Activated CD4-positive, alpha-beta T cell treated with anti-CD3 and anti-CD28 coated beads for 1 hour (primary cell): Measurements from ENCODE around the gene RO60.

Experiments
- DNase-seq: peaks from one replicate; pipeline ENCODE4 v3.0.0-alpha.2; 2020

The RO60 gene

GRCh38 chr1:193062698-193063463 lies 3.5 kb downstream of the RO60 start:
- no peak for DNase-seq

DNA sequence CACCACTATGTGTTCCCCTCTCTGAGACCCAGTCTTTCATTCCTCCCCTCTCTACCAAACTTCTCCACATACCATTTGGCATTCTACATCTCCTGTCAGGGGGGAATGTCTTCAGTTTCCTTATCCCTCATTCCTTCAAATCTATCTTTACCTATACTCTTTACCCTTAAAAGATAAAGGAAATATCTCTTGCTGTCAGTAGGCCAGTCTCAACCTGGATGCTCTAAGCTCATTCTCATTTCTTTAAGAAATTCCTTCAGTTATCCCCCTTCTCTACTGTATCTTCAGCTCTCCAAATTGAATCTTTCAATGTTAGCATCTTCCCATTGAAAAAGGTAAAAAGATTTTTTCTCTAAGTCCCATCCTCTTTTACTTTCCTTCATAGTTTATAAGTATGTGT lies 6.5 kb downstream of the RO60 start:
- DNase-seq = no peak

GRCh38 chr1:193066606-193067005 lies 7.2 kb downstream of the RO60 start:
- no peak for DNase-seq

- DNase-seq = no peak
Observed at GRCh38 chr1:193068013-193068412, 8.6 kb downstream of the RO60 start.

DNA sequence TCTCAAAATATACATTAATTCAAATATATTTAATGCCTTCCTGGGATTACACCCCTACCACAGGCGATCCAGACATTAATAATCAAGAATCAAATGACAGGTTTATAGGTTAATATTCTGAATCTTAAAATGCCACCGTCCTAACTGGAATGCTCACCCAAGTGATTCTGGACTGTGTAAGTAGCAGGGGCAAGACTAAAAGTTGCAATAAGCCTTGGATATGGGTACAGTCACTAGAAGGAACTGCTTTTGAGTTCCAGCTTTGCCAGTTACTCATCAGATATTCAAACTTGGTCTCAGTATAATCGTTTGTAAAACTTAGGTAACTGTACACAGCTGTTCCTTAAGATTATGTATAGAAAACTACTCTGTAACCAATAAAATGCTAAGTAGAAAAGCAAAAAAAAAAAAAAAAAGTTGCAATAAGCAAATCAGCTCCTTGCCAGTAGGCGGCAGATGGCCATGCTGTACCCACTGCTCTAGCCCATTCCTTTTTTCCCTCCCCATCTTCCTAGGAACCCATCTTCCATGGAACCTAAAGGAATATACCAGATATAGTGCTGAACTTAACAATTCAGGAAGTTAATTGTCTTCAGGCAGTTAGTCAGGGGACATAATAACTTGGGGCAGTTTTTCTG lies 10.5 kb downstream of the RO60 start:
- no peak for DNase-seq

DNA sequence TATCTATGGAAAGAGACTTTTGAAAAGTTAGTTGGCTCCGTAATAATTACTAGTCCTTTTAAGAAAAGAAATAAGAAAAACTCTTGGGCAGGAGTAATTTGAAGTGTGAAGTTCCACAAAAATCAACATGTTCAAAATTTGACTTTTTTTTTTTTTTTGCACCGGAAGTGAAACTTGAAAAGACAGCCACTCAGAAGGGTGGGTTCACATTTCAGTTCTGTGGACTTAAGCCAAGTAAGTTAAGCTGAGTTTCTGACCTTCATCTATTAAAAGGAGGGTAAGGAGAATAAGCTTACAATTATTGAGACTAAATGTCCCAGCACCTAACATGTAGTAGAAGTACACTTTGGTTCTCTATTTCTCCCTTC lies 11.0 kb downstream of the RO60 start:
- DNase-seq = no peak

GRCh38 chr1:193070942-193071341 lies 11.5 kb downstream of the RO60 start:
- DNase-seq = no peak

- DNase-seq = no peak
Observed at GRCh38 chr1:193077991-193078390, 18.6 kb downstream of the RO60 start.

DNA sequence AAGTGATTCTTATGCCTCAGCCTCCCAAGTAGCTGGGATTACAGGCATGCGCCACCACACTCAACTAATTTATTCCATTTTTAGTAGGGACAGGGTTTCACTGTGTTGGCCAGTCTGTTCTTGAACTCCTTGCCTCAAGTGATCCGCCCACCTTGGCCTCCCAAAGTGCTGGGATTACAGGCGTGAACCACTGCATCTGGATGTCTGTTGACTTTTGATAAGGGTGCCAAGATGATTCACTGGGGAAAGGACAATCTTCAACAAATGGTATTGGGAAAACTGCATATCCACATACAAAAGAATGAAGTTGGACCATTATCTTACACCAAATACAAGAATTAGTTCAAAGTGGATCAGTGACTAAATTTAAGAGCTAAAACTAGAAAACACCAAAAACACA lies 19.8 kb downstream of the RO60 start:
- DNase-seq = no peak

DNA sequence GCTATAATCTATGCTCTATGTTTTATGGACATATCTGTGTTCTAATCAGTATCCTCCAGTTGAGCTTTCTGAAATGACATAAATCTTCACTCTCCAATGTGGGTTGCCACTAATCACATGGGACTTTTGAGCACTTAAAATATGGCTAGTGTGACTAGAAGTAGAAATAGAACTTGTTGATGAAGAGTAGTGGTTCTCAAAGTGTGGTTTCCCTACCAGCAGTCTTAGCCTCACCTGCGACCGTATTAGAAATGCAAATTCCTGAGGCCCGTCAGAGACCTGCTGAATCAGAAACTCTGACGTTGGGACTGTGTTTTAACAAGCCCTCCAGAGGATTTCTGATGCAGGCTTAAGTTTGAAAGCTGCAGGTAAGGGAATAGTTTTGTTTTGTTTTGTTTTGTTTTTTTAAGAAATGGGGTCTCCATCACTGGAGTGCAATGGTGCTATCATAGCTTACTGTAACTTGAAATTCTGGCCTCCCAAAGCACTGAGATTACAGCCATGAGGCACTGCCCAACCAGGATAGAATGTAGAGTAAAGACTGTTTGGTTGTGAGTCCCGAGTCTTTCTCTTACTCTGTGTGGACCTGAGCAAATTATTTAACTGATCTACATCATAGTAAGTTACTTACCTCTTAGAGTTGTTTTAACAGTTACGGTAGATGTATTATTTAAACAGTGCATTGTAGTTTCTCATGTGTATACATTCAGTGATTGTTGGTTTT lies 24.1 kb downstream of the RO60 start:
- no peak for DNase-seq

DNA sequence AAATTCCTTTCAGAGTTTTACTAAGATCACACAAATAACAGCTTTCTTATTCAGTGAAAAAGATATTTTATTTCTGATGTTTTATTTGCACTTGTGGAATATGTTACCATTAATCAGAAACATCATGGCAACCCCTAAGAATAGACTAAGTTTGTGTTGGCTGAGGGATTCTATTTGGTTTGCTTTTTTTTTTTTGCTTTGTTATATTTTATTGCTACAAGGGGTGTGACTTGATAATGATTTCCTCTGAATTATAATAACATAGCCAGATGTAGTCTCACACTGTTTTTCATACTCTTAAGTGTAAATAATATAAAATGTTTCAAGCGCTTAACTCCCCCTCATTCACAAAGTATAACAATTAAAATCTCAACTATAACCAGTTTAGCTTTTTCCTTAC lies 25.9 kb downstream of the RO60 start:
- DNase-seq = no peak

- DNase-seq = no peak
Observed at GRCh38 chr1:193086342-193086741, 26.9 kb downstream of the RO60 start.

GRCh38 chr1:193087893-193088292 lies 28.5 kb downstream of the RO60 start:
- no peak for DNase-seq

GRCh38 chr1:193090865-193091264 lies 31.5 kb downstream of the RO60 start:
- DNase-seq = no peak

- DNase-seq = no peak
Observed at GRCh38 chr1:193094112-193094511, 34.7 kb downstream of the RO60 start.

DNA sequence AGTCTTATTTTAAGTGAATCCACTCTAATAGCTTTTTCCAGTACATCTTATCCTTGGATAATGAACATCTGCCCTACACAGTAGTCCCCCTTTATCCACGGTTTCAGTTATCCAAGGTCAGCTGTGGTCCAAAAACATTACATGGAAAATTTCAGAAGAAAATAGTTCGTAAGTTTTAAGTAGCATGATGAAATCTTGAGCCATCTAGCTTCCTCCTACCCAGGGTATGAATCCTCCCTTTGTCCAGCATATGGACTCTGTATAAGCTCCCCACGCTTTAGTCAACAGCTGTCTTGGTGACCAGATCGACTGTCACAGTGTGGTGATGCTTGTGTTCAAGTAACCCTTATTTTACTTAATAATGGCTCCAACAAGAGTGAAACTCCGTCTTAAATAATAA lies 43.2 kb downstream of the RO60 start:
- DNase-seq = no peak

GRCh38 chr1:193103759-193104501 lies 44.5 kb downstream of the RO60 start:
- no peak for DNase-seq

GRCh38 chr1:193104502-193104906 lies 45.1 kb downstream of the RO60 start:
- DNase-seq = no peak

DNA sequence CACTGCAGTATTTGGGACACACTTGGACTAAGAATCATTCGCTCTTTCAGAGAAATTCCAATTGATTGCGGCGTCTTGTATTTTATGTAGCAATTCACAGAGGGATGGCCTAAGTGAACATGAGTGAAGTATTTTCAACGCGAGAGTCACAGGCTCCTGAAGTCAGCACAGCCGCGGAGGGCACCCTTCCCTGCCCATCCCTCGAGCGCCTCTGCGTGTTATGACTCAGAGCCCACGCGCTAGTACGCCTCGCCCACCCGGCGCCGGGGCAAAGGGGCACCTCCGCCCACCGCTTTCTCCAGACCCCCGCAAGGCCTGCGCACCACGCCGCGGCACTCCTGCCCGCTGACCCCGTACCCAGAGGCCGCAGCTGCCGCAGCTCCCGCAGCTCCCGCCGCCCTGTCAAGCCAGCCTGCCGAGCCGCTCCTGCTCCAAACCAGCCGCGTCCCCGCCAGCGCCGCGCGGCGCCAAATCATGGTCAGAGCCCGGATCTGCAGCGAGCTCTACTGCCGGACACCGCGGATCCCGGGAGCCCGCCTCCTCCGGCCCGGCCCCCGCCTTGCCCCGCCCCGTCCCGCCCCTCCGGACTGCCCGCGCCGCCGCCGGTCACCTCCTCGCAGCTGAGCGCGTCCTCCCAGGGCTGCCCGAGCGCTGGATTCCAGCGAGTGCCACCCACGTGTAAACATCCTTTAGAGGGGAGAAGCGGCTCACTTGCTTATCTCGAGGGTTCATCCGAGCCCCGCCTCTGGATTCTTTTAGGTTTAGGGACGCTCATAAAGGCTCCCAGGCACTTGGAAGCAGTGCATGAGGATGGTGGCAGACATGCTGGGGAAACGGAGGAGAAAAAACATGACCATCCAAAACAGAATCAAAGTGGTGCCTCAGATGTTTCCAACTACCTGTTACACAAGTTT lies 45.8 kb downstream of the RO60 start, which contains the start of gene GLRX2:
GLRX2 (minus strand) TSS at position 508 of the 914 bp plus-strand sequence; CDS start at position 476, 32 bp downstream.
- DNase-seq = peak; percentile 46

GRCh38 chr1:193105821-193106177 lies 46.4 kb downstream of the RO60 start:
- DNase-seq = no peak

- no peak for DNase-seq
Observed at GRCh38 chr1:193108471-193108870, 49.1 kb downstream of the RO60 start.
